ENCODE data around the gene JARID2.

DNA sequence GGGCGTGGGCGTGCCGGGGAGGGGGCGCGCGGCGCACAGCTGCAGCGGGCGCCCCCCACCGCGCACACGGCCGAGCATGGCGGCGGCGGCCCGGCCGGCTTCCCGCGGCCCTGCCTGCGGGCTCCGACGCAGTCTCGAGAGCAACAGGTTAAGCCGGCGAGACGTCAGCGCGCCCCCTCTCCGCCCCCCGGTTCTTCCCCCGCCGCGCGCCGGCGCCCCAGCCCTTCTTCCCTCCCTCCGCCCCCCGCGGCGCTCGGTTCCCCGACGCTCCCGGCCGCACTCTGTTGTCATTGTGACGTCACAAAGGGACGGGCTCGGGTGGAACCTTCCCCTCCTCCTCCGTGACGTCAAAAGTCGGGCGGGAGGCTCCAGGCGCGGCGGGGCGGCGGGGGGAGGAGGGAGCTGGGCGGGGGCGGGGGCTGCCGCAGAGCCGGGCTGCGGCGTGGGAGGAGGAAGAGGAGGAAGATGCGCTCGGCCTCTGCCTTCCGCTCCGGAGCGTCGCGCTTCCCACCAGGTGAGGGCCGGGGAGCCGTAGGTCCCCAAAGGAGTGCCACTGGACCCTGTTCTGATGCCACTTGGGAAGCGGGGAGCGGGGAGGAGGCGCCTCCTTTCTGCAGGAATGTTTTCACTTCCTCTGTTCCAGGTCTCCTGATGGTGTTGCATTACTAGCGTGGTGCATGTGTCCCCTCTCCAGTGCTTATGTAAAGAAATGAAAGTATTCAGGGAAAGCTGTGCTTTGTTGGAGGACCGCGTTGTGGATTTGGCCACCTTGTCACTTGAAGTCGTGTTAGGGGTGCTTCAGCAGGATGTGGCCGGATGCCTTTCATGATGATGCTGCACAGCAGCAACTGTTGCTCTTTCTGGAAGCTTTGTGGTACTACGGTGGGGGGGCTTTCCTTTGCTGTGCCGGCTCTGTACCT, 2.8 kb downstream of the JARID2 start:
- TF ChIP-seq, protein P1, sequence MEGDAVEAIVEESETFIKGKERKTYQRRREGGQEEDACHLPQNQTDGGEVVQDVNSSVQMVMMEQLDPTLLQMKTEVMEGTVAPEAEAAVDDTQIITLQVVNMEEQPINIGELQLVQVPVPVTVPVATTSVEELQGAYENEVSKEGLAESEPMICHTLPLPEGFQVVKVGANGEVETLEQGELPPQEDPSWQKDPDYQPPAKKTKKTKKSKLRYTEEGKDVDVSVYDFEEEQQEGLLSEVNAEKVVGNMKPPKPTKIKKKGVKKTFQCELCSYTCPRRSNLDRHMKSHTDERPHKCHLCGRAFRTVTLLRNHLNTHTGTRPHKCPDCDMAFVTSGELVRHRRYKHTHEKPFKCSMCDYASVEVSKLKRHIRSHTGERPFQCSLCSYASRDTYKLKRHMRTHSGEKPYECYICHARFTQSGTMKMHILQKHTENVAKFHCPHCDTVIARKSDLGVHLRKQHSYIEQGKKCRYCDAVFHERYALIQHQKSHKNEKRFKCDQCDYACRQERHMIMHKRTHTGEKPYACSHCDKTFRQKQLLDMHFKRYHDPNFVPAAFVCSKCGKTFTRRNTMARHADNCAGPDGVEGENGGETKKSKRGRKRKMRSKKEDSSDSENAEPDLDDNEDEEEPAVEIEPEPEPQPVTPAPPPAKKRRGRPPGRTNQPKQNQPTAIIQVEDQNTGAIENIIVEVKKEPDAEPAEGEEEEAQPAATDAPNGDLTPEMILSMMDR (IDR thresholded peaks at IDR 0.05) = peak; percentile 13 to 36 (median 18)
- TF ChIP-seq POLR2A (IDR thresholded peaks at IDR 0.05) = no peak

All from testis (tissue), 2 donors.